ENCODE results near the gene CCDC78. TPM values are rescaled to one million over a fixed set of nuclear protein-coding genes. Genes with fewer than 3 reads are reported as not detected.
A peak's percentile ranks its signal among the peaks of the same experiment; 100 is the strongest.

CCDC78 gene
- total and polyA plus RNA-seq, 2 of the 13 experiments (the other 11 are each of a cell fraction or from before 2014, with no cell fraction given), result 0.53 to 1.5 TPM

DNA sequence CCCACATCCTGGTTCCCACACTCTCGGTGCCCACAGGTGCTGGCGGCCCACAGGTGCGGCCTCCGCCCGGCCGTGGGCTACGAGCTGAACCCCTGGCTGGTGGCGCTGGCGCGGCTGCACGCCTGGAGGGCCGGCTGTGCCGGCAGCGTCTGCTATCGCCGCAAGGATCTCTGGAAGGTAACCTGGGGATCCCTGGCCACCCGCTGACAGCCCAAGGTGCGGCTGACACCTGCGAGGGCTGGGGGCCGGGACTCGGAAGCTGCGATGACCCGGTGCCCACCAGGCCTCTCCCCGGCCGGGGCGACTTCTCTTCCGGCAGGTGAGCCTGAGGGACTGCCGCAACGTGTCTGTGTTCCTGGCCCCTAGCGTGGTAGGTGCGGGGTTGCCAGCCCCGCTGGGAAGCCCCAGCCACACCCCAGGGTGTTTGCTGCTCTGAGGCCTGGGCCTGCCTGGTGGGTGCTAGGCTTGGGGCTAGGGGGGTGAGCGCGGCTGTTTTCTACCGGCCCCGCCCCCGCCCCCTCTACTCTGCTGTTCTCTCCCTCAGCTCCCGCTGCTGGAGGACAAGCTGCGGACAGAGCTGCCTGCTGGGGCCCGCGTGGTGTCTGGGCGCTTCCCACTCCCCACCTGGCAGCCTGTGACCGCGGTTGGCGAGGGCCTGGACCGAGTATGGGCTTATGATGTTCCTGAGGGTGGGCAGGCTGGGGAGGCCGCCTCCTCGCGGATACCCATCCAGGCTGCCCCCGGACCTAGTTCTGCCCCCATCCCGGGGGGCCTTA lies 4.3 kb downstream of the CCDC78 start (continued):
- TF ChIP-seq, protein P1, sequence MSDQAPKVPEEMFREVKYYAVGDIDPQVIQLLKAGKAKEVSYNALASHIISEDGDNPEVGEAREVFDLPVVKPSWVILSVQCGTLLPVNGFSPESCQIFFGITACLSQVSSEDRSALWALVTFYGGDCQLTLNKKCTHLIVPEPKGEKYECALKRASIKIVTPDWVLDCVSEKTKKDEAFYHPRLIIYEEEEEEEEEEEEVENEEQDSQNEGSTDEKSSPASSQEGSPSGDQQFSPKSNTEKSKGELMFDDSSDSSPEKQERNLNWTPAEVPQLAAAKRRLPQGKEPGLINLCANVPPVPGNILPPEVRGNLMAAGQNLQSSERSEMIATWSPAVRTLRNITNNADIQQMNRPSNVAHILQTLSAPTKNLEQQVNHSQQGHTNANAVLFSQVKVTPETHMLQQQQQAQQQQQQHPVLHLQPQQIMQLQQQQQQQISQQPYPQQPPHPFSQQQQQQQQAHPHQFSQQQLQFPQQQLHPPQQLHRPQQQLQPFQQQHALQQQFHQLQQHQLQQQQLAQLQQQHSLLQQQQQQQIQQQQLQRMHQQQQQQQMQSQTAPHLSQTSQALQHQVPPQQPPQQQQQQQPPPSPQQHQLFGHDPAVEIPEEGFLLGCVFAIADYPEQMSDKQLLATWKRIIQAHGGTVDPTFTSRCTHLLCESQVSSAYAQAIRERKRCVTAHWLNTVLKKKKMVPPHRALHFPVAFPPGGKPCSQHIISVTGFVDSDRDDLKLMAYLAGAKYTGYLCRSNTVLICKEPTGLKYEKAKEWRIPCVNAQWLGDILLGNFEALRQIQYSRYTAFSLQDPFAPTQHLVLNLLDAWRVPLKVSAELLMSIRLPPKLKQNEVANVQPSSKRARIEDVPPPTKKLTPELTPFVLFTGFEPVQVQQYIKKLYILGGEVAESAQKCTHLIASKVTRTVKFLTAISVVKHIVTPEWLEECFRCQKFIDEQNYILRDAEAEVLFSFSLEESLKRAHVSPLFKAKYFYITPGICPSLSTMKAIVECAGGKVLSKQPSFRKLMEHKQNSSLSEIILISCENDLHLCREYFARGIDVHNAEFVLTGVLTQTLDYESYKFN (CRISPR knock-in tag; conservative IDR thresholded peaks at IDR 0.05), result no peak
- no peak for TF ChIP-seq SOX5 (CRISPR knock-in tag; IDR thresholded peaks at IDR 0.05; ENCODE audit: borderline replicate concordance)
- TF ChIP-seq, protein P2, sequence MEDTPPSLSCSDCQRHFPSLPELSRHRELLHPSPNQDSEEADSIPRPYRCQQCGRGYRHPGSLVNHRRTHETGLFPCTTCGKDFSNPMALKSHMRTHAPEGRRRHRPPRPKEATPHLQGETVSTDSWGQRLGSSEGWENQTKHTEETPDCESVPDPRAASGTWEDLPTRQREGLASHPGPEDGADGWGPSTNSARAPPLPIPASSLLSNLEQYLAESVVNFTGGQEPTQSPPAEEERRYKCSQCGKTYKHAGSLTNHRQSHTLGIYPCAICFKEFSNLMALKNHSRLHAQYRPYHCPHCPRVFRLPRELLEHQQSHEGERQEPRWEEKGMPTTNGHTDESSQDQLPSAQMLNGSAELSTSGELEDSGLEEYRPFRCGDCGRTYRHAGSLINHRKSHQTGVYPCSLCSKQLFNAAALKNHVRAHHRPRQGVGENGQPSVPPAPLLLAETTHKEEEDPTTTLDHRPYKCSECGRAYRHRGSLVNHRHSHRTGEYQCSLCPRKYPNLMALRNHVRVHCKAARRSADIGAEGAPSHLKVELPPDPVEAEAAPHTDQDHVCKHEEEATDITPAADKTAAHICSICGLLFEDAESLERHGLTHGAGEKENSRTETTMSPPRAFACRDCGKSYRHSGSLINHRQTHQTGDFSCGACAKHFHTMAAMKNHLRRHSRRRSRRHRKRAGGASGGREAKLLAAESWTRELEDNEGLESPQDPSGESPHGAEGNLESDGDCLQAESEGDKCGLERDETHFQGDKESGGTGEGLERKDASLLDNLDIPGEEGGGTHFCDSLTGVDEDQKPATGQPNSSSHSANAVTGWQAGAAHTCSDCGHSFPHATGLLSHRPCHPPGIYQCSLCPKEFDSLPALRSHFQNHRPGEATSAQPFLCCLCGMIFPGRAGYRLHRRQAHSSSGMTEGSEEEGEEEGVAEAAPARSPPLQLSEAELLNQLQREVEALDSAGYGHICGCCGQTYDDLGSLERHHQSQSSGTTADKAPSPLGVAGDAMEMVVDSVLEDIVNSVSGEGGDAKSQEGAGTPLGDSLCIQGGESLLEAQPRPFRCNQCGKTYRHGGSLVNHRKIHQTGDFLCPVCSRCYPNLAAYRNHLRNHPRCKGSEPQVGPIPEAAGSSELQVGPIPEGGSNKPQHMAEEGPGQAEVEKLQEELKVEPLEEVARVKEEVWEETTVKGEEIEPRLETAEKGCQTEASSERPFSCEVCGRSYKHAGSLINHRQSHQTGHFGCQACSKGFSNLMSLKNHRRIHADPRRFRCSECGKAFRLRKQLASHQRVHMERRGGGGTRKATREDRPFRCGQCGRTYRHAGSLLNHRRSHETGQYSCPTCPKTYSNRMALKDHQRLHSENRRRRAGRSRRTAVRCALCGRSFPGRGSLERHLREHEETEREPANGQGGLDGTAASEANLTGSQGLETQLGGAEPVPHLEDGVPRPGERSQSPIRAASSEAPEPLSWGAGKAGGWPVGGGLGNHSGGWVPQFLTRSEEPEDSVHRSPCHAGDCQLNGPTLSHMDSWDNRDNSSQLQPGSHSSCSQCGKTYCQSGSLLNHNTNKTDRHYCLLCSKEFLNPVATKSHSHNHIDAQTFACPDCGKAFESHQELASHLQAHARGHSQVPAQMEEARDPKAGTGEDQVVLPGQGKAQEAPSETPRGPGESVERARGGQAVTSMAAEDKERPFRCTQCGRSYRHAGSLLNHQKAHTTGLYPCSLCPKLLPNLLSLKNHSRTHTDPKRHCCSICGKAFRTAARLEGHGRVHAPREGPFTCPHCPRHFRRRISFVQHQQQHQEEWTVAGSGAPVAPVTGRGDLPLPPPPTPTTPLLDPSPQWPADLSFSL (CRISPR knock-in tag; IDR thresholded peaks at IDR 0.05), result no peak
- TF ChIP-seq ARNT (IDR thresholded peaks at IDR 0.05), result no peak
- TF ChIP-seq, protein P3, sequence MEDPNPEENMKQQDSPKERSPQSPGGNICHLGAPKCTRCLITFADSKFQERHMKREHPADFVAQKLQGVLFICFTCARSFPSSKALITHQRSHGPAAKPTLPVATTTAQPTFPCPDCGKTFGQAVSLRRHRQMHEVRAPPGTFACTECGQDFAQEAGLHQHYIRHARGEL (CRISPR knock-in tag; IDR thresholded peaks at IDR 0.05), result 0 out of 2 replicates have a peak, but pooled peaks have one; percentile 6
- TF ChIP-seq ATF7-NPFF (CRISPR knock-in tag; IDR thresholded peaks at IDR 0.05; ENCODE audit: low read depth), result no peak
